ENCODE results near the gene NEO1.

DNA sequence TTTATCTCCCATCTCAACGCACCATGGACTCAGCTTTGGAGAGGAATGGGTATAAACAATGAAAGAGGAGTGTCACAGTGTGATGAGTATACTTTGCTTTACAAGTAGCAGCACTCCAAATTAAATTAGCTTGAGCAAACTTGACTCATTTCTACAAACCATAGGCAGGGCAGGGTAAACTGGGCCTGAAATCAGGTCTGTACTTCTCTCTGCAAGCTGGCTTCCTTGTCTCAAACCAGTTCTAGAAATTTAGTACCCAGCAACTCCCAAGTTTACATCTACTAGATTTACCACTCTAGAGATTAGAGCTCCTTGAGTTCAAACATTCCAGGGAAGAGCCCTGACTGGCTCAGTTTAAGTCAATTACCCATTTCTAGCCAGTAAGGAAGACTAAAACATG lies 37.4 kb upstream of the NEO1 start:
- TF ChIP-seq, protein P1, sequence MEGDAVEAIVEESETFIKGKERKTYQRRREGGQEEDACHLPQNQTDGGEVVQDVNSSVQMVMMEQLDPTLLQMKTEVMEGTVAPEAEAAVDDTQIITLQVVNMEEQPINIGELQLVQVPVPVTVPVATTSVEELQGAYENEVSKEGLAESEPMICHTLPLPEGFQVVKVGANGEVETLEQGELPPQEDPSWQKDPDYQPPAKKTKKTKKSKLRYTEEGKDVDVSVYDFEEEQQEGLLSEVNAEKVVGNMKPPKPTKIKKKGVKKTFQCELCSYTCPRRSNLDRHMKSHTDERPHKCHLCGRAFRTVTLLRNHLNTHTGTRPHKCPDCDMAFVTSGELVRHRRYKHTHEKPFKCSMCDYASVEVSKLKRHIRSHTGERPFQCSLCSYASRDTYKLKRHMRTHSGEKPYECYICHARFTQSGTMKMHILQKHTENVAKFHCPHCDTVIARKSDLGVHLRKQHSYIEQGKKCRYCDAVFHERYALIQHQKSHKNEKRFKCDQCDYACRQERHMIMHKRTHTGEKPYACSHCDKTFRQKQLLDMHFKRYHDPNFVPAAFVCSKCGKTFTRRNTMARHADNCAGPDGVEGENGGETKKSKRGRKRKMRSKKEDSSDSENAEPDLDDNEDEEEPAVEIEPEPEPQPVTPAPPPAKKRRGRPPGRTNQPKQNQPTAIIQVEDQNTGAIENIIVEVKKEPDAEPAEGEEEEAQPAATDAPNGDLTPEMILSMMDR (IDR thresholded peaks at IDR 0.05), result no peak
- TF ChIP-seq POLR2A (IDR thresholded peaks at IDR 0.05), result no peak

Data from uterus (tissue), 2 donors.